Measurements from ENCODE around the gene MRGPRE.

MRGPRE gene

DNA sequence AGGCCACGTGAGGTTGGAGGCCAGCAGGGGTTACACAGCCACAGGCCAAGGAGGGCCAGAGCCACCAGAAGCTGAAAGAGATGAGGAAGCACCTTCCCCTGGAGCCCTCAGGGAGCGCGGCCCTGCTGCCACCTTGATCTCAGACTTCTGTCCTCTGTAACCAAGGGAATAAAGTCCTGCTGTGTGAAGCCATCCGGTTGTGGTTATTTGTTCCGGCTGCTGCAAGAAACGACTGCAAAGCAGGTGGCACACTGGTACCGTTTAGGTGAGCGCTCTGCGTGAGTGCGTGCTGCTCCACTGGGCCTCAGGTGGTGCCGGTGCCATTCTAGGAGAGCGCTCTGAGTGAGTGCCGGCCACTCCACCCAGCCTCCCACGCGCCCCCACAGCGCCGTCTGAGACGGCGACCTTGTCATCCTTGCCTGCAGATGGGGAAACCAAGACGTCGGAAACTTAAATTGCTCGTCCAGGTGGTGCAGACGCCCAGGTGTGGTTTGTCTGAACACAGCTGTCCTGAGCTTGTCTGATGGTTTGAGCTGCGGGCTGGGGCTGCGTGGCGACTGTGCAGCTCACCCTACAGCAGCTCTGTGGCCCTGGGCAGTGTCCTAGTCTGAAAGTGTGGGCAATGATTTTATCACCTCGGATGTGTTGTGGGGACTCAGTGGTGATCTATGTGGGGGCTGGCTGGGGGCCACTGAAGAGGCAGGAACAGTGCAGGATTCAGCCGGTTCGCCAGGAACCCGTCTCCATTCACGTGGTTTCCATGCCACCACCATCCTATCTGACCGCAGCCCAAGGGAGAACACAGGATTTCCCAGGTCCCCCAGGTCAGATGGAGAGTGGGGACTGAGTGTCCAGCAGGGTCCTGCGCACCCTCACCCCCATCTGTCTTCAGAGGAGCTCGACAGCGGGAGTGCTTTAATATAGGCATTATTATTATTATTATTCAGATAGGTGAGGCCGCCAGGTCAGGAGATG, 9.0 kb downstream of the MRGPRE start:
- no peak overlapping the region for H3K27ac ChIP-seq
- TF ChIP-seq, protein P1, sequence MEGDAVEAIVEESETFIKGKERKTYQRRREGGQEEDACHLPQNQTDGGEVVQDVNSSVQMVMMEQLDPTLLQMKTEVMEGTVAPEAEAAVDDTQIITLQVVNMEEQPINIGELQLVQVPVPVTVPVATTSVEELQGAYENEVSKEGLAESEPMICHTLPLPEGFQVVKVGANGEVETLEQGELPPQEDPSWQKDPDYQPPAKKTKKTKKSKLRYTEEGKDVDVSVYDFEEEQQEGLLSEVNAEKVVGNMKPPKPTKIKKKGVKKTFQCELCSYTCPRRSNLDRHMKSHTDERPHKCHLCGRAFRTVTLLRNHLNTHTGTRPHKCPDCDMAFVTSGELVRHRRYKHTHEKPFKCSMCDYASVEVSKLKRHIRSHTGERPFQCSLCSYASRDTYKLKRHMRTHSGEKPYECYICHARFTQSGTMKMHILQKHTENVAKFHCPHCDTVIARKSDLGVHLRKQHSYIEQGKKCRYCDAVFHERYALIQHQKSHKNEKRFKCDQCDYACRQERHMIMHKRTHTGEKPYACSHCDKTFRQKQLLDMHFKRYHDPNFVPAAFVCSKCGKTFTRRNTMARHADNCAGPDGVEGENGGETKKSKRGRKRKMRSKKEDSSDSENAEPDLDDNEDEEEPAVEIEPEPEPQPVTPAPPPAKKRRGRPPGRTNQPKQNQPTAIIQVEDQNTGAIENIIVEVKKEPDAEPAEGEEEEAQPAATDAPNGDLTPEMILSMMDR (IDR thresholded peaks at IDR 0.05): no peak
- TF ChIP-seq ZFX (IDR thresholded peaks at IDR 0.05; ENCODE audit: borderline replicate concordance): no peak

DNA sequence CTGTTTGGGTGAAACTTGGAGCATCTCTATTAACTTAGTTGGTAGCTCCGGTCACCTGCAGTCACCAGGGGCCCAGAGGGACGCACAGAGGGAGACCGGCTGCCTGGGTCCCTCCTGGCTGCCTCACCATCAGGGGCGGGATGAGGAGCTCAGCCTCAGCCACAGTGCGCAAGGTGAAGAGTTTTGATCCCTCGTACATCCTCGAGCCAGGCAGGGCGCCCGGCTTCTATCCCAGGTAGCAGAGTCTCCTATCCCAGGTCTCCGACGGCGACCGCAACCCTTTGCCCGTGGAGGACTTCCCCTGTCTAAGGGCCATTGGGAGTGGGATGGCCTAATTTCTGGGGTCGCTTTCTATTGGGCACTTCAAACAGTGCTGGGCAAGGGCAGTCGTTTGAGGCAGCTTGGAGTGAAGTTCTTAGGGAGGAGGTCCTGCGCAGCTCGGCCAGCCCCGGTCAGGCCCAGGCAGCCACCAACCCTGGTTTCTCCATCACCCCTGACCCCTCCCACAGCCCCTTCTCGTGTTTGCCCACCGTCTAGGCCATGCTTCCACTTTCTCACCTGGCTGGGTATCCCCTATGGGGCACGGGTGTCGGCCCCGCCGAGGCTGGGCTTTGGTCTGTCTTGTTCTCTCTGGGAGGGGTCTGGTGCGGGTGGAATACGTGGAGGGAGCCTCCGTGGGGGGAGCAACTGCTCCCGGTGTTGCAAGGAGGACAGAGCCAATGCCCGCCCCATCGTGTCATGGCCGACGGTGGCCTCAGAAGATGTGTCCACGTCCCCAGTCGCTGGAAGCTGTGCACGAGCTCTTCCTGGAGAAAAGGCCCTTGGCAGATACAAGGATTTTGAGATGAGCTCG, 10.0 kb downstream of the MRGPRE start:
- H3K27ac ChIP-seq: no peak overlapping the region
- TF ChIP-seq, protein P1 (IDR thresholded peaks at IDR 0.05): no peak
- no peak for TF ChIP-seq ZFX (IDR thresholded peaks at IDR 0.05; ENCODE audit: borderline replicate concordance)

DNA sequence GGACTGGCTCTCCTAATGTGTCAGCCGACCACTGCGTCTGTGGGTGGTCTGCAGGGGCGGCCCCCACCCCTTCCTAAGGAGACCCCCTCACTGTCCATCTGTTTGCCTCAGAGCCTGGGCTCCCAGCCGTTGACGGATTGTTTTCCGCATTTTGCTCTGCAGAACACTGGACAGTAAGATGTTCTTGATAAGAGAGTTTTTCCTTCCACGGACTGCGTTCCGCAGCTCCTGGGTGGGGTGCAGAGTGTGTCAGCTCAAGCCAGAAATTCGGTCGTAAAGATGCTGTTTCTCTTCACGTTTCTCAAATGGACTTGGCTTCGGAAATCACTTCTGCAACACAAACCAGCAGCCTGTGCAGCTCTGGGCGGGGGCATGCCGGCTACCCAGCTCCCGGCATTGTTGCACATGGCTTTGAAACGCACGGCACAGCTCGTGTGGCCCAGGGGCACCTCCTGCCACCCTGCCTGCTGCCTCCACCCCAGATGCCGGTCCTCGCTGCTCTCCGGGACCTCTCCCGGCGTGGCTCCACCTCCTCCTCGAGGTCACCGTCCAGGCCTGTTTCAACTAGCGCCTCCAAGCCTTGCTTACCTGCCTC, 10.7 kb downstream of the MRGPRE start:
- H3K27ac ChIP-seq: no peak overlapping the region
- TF ChIP-seq, protein P1 (IDR thresholded peaks at IDR 0.05): no peak
- no peak for TF ChIP-seq ZFX (IDR thresholded peaks at IDR 0.05; ENCODE audit: borderline replicate concordance)

DNA sequence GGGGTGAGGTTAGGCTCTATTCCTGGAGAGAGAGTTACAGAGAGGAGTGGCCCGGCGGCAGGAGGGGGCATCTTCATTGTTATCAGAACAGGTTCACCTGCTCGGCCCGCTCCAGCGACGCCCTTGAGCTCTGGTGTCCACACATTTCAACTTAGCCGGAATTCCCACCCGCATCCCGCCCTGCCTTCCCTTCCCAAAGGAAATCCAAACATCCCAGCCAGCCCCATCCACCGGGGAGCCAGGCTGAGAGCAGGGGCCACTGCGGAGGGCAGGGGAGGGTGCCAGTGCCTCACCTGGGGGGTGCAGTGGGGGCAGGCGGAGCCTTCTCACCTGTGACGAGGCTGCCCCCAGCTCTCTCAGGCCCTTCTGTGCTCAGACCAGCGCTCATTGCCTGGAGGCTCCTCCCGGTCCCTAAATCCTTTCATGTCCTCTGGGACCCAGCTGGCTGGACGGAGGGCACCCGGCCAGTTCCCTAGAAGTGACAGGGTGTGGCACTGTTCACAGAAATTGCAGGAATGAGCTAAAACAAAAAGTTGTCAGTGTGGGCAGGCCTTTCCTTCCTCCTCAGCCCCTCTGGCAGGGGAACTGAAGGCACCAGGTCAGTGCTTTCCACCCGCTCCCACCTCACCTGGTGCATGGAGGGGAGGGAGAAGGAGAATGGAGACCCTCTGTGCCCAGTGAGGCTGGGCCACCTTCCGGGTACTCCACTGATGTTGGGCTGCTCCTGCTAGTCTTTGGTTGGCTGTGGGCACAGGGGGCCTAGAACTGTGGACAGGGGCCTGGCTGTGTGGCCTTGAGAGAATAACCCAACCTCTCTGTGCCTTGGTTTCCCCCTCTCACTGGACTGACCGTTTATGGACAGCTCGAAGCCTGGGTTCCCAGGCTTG, 11.5 kb downstream of the MRGPRE start:
- TF ChIP-seq, protein P1 (IDR thresholded peaks at IDR 0.05): no peak
- TF ChIP-seq ZFX (IDR thresholded peaks at IDR 0.05; ENCODE audit: borderline replicate concordance): no peak
- no peak overlapping the region for H3K27ac ChIP-seq

DNA sequence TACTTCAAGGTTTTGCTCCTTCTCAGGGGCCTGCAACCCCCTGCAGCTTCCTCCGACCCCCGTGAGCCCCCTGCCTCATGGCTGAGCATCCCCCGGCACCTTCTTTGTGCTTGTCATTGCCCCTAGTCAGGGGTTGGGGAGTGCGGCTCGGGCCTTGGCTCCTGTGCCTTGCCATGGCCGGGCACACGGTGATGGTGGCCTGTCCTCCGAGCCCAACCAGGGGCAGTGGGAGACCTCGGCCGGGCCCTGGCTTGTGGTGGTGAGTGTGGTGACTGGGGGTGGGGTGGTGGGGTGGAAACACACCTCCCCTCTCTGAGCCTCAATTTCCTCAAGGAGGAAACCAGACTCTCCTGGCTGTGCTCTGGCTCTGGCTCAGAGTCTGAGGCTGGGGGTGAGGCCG, 12.1 kb downstream of the MRGPRE start:
- H3K27ac ChIP-seq: no peak overlapping the region
- TF ChIP-seq, protein P1 (IDR thresholded peaks at IDR 0.05): no peak
- no peak for TF ChIP-seq ZFX (IDR thresholded peaks at IDR 0.05; ENCODE audit: borderline replicate concordance)

DNA sequence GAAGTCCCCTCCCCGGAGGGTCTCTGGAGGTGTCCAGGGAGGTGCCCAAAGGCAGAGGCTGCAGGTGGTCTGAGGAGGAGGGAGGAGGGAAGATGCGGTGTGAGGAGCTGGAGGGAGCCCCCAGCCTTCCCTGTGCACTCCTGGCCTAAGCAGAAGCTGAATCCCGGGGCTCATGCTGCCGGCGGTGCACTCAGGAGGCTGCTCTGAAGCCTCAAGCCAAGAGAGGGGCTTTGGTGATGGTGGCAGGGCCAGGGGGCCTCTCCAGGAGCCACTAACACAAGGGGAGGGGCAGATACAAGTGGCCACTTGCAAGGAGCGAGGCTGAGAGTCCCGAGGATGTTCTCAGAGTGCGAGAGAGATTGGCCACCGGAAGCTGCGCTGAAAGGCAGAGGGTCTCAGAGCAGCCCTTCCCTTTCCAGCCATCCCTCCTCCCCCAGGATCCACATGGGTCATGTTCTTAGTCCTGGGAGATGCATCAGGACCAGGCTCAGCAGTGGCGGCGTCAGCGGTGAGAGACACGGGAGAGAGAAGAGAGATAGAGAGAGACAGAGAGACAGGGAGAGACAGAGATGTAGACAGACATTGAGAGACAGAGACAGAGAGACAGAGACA, 12.8 kb downstream of the MRGPRE start:
- TF ChIP-seq, protein P1 (IDR thresholded peaks at IDR 0.05): no peak
- TF ChIP-seq ZFX (IDR thresholded peaks at IDR 0.05; ENCODE audit: borderline replicate concordance): no peak
- H3K27ac ChIP-seq: no peak overlapping the region

Measured in 22Rv1 (cell line).